ENCODE results near the gene FBXL17.
A peak's percentile ranks its signal among the peaks of the same experiment; 100 is the strongest.

Gene FBXL17

GRCh38 chr5:108149369-108149768, 232.5 kb downstream of the FBXL17 start:
- no peak for TF ChIP-seq CTCF (conservative IDR thresholded peaks at IDR 0.05)
- H3K27ac ChIP-seq = no peak overlapping the region

GRCh38 chr5:108148715-108149139, 233.2 kb downstream of the FBXL17 start:
- no peak overlapping the region; the same call in 1 of the 2 replicates for H3K27ac ChIP-seq
- peak; percentile 77 for TF ChIP-seq CTCF (conservative IDR thresholded peaks at IDR 0.05)

- no peak for TF ChIP-seq CTCF (conservative IDR thresholded peaks at IDR 0.05)
- H3K27ac ChIP-seq = no peak overlapping the region
Observed at GRCh38 chr5:108146222-108146621, 235.7 kb downstream of the FBXL17 start.

- no peak overlapping the region for H3K27ac ChIP-seq
- TF ChIP-seq CTCF (conservative IDR thresholded peaks at IDR 0.05) = no peak
Observed at GRCh38 chr5:108145351-108145750, 236.5 kb downstream of the FBXL17 start.

- no peak overlapping the region for H3K27ac ChIP-seq
- no peak for TF ChIP-seq CTCF (conservative IDR thresholded peaks at IDR 0.05)
Observed at GRCh38 chr5:108144332-108144731, 237.6 kb downstream of the FBXL17 start.

- TF ChIP-seq CTCF (conservative IDR thresholded peaks at IDR 0.05) = no peak
- H3K27ac ChIP-seq = no peak overlapping the region
Observed at GRCh38 chr5:108143581-108143980, 238.3 kb downstream of the FBXL17 start.

- TF ChIP-seq CTCF (conservative IDR thresholded peaks at IDR 0.05) = no peak
- no peak overlapping the region for H3K27ac ChIP-seq
Observed at GRCh38 chr5:108141676-108142075, 240.2 kb downstream of the FBXL17 start.

GRCh38 chr5:108136493-108136892, 245.4 kb downstream of the FBXL17 start:
- H3K27ac ChIP-seq = no peak overlapping the region
- TF ChIP-seq CTCF (conservative IDR thresholded peaks at IDR 0.05) = no peak

Data from VCaP (cell line).